Colonic mucosa (tissue), 4 donors: ENCODE measurements around the gene SYT1. TPM values are rescaled to one million over a fixed set of nuclear protein-coding genes. Genes with fewer than 3 reads are reported as not detected.

Experiments used
- DNase-seq: peaks from one replicate; pipeline ENCODE4 v3.0.0-alpha.2; 2020
- H3K27ac ChIP-seq: fragments of 200-600 bp; one replicate; pipeline ENCODE4 v1.8.0; 2021
- H3K27me3 ChIP-seq: fragments of 200-600 bp; one replicate; pipeline ENCODE4 v1.8.0; 2021
- H3K36me3 ChIP-seq: fragments of 200-600 bp; one replicate; pipeline ENCODE4 v1.8.0; 2021
- H3K4me1 ChIP-seq: fragments of 200-600 bp; one replicate; pipeline ENCODE4 v1.8.0; 2021; ENCODE audit warnings: mild to moderate bottlenecking
- H3K4me3 ChIP-seq: fragments of 200-600 bp; one replicate; pipeline ENCODE4 v1.8.0; 2021
- H3K9ac ChIP-seq, 2 donors: one replicate each; pipeline ENCODE4 v1.7.0; 2013; ENCODE audit warnings: control low read depth in 2 of 2, low read depth in 2 of 2, low read length in 2 of 2
- H3K9me3 ChIP-seq: fragments of 200-600 bp; one replicate; pipeline ENCODE4 v1.8.0; 2021
- CTCF ChIP-seq: fragments of 200-600 bp; IDR thresholded peaks from one replicate; pipeline ENCODE4 v1.8.0; 2022; ENCODE audit warnings: antibody characterized with exemption, mild to moderate bottlenecking
- intact Hi-C: fragments of 100-400 bp; cut with DNase I; formaldehyde crosslinking; loops from one replicate; pipeline ENCODE4 v1.14.1; 2022
- total RNA-seq, 2 donors: library from RNA; stranded (reverse); fragmentation: NEBNext Ultra II Directional in 1 of 2; extraction: Animal tissue kit (Norgen Biotek cat#: 25700) in 1 of 2; gene quantifications; one replicate each; pipeline ENCODE4 v1.2.1, GENCODE V29; 2021
- donor health status: healthy.
- donor health status: DM: no; HTN: no; CAD: no.
- donor health status: DM: no; HTN: no; CAD: no.

SYT1 gene
- total RNA-seq, 2 donors from 2014 or later, result 0.94 to 3.2 TPM

GRCh38 chr12:79082595-79082994 is 218.0 kb downstream of the SYT1 start:
- no peaks in the 10 kb centered on the region for H3K36me3 ChIP-seq
- DNase-seq, result no peak

GRCh38 chr12:79083181-79083580 is 218.6 kb downstream of the SYT1 start:
- no peak overlapping the region for H3K27ac ChIP-seq
- H3K4me1 ChIP-seq, result no peaks in the 10 kb centered on the region
- no peak for DNase-seq
- H3K27me3 ChIP-seq, result no peaks in the 10 kb centered on the region
- no peak overlapping the region for H3K9ac ChIP-seq
- no peaks in the 10 kb centered on the region for H3K36me3 ChIP-seq
- TF ChIP-seq CTCF, result no peak
- intact Hi-C loops, result no loop called here
- H3K4me3 ChIP-seq, result no peak overlapping the region
- H3K9me3 ChIP-seq, result no peaks in the 10 kb centered on the region

More at GRCh38 chr12:79082595-79082994, 218.0 kb downstream of the SYT1 start:
- Histone ChIP-seq H3K9ac (no peak overlapping the region), H3K4me1 (no peaks in the 10 kb centered on the region), H3K9me3 (no peaks in the 10 kb centered on the region), H3K4me3 (no peak overlapping the region), H3K27ac (no peak overlapping the region), H3K27me3 (no peaks in the 10 kb centered on the region)
- intact Hi-C loops, result no loop called here
- no peak for TF ChIP-seq CTCF

DNA sequence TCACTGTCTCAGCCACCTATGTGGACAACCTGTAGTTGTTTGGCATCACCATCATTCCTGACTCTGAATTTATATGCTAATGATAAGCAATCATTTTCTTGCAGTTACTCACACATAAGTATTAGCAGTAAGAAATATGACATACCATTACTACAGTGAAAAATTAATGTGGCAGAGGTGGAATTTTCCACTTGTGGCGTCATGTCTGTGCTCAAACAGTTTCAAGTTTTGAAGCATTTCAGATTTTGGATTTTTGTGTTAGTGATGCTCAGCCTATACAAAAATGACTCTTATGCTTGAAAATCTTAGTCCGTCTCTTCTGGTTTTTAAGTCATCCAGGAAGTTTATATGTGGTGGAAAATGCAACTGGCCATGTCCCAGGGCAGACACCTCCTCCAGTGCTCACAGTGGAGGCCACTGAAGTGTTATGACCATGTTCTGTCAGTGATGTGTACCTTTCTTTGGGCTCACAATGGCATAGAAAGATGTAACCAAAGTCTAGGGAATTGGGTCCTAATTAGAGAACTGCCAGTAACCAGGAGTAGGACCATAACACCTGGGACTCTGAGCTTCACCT is 220.6 kb downstream of the SYT1 start:
- no peaks in the 10 kb centered on the region for H3K36me3 ChIP-seq
- no peak for TF ChIP-seq CTCF
- H3K27ac ChIP-seq, result no peak overlapping the region
- DNase-seq, result no peak
- no peaks in the 10 kb centered on the region for H3K4me1 ChIP-seq
- intact Hi-C loops, result no loop called here
- H3K9me3 ChIP-seq, result no peaks in the 10 kb centered on the region
- H3K9ac ChIP-seq, result no peak overlapping the region
- no peak overlapping the region for H3K4me3 ChIP-seq
- H3K27me3 ChIP-seq, result no peaks in the 10 kb centered on the region

- Histone ChIP-seq H3K36me3 (no peaks in the 10 kb centered on the region), H3K9me3 (no peaks in the 10 kb centered on the region), H3K27me3 (no peaks in the 10 kb centered on the region), H3K4me1 (no peaks in the 10 kb centered on the region), H3K27ac (no peak overlapping the region), H3K4me3 (no peak overlapping the region), H3K9ac (no peak overlapping the region)
- DNase-seq, result no peak
- intact Hi-C loops, result no loop called here
- no peak for TF ChIP-seq CTCF
Observed at GRCh38 chr12:79086541-79087296, 222.1 kb downstream of the SYT1 start.

DNA sequence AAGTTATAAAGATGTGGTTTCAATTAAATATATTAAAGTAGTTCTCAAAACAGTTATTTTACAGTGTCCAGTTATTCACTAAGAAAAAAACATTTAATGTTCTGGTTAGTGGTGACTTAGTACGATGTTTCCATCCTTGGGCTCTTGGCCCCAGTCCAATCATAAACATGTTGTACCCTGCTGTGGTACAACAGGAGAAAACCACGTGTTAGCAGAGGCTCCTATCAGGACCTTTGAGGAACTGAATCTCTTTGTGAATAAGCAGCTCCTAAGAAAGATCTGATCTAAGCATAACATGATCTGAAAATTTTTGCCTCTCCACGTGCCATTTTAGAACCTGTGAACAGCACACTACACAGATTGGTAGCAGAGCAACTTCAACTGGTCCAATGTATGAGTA is 234.0 kb downstream of the SYT1 start:
- Histone ChIP-seq H3K4me3 (no peak overlapping the region), H3K9me3 (no peaks in the 10 kb centered on the region), H3K4me1 (no peaks in the 10 kb centered on the region), H3K27me3 (no peaks in the 10 kb centered on the region), H3K9ac (no peak overlapping the region), H3K36me3 (no peaks in the 10 kb centered on the region), H3K27ac (no peak overlapping the region)
- no peak for DNase-seq
- TF ChIP-seq CTCF, result no peak
- intact Hi-C loops, result no loop called here
